Activated CD8-positive, alpha-beta T cell treated with anti-CD3 and anti-CD28 coated beads for 36 hours (primary cell): ENCODE data around the gene SLC12A3. TPM values are rescaled to one million over a fixed set of nuclear protein-coding genes. Genes with fewer than 3 reads are reported as not detected.
A peak's percentile ranks its signal among the peaks of the same experiment; 100 is the strongest.

Experiments used
- ATAC-seq: fragments of 200-7000 bp; cut with Tn5 transposase; one replicate; pipeline ENCODE4 v1.10.0; 2021; ENCODE audit warnings: mild to moderate bottlenecking, moderate library complexity
- CTCF ChIA-PET: fragments of 350-600 bp; sonication (Branson Sonifier 250); formaldehyde crosslinking; loops from one replicate; lab custom pipeline; 2021; ENCODE audit warnings: antibody characterized with exemption; lab: Charles Lee
- POLR2A ChIA-PET: fragments of 350-600 bp; sonication (Branson Sonifier 250); formaldehyde crosslinking; loops from one replicate; lab custom pipeline; 2021; ENCODE audit warnings: antibody characterized with exemption; lab: Charles Lee
- DNase-seq: peaks from one replicate; pipeline ENCODE4 v3.0.0-alpha.2; 2020
- H3K27ac Mint-ChIP-seq: one replicate; pipeline ENCODE4 v1.8.0; 2021; ENCODE audit warnings: mild to moderate bottlenecking, mixed read lengths
- H3K27me3 Mint-ChIP-seq: one replicate; pipeline ENCODE4 v1.8.0; 2021; ENCODE audit warnings: mixed read lengths
- H3K36me3 Mint-ChIP-seq: one replicate; pipeline ENCODE4 v1.8.0; 2021; ENCODE audit warnings: low read depth, mixed read lengths
- H3K4me1 Mint-ChIP-seq: one replicate; pipeline ENCODE4 v1.8.0; 2021; ENCODE audit warnings: low read depth, mixed read lengths
- H3K4me3 Mint-ChIP-seq: one replicate; pipeline ENCODE4 v1.8.0; 2021; ENCODE audit warnings: mild to moderate bottlenecking, moderate library complexity, mixed read lengths
- H3K9me3 Mint-ChIP-seq: one replicate; pipeline ENCODE4 v1.8.0; 2021; ENCODE audit warnings: mixed read lengths
- intact Hi-C: fragments of 100-400 bp; cut with micrococcal nuclease; formaldehyde crosslinking; loops from one replicate; pipeline ENCODE4 v1.10.0; 2022
- total RNA-seq, 2 experiments: library from RNA; stranded (reverse); gene quantifications; one replicate each; pipeline ENCODE4 v1.2.3, GENCODE V29; 2021
- TF ChIP-seq, protein P1 (sequence below): fragments of 200-600 bp; IDR thresholded peaks from one replicate; pipeline ENCODE4 v1.8.0; 2022; ENCODE audit warnings: antibody characterized with exemption, mild to moderate bottlenecking

Gene SLC12A3
- total RNA-seq, 2 experiments from 2014 or later, result not detected

DNA sequence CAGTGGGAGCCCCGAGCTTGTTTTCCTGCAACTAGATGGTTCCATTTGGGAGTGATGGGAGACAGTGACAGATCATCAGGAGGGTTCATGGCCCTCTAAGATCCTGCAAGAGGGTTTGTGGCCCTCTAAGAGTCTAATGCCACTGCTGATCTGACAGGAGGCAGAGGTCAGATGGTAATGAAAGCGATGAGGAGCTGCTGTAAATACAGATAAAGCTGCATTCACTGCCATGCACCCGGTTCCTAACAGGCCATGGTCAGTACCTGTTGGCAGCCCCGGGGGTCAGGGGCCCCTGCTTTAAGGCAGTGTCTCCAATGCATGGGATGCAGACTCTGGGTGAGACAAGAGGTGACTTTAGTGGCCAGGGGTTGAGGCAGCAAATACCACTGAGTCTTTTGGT is 30.8 kb downstream of the SLC12A3 start:
- TF ChIP-seq, protein P1, sequence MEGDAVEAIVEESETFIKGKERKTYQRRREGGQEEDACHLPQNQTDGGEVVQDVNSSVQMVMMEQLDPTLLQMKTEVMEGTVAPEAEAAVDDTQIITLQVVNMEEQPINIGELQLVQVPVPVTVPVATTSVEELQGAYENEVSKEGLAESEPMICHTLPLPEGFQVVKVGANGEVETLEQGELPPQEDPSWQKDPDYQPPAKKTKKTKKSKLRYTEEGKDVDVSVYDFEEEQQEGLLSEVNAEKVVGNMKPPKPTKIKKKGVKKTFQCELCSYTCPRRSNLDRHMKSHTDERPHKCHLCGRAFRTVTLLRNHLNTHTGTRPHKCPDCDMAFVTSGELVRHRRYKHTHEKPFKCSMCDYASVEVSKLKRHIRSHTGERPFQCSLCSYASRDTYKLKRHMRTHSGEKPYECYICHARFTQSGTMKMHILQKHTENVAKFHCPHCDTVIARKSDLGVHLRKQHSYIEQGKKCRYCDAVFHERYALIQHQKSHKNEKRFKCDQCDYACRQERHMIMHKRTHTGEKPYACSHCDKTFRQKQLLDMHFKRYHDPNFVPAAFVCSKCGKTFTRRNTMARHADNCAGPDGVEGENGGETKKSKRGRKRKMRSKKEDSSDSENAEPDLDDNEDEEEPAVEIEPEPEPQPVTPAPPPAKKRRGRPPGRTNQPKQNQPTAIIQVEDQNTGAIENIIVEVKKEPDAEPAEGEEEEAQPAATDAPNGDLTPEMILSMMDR, result no peak
- intact Hi-C loops, result no loop called here
- H3K9me3 Mint-ChIP-seq, result no peaks in the 10 kb centered on the region
- peaks cover 18% of the 10 kb centered on the region for H3K4me1 Mint-ChIP-seq
- DNase-seq (no peak), ATAC-seq (no peak)
- H3K27me3 Mint-ChIP-seq, result peaks cover 3% of the 10 kb centered on the region
- no peak overlapping the region for H3K4me3 Mint-ChIP-seq
- ChIA-PET CTCF (no interaction called here), POLR2A (no interaction called here)
- H3K27ac Mint-ChIP-seq, result no peak overlapping the region
- no peaks in the 10 kb centered on the region for H3K36me3 Mint-ChIP-seq

DNA sequence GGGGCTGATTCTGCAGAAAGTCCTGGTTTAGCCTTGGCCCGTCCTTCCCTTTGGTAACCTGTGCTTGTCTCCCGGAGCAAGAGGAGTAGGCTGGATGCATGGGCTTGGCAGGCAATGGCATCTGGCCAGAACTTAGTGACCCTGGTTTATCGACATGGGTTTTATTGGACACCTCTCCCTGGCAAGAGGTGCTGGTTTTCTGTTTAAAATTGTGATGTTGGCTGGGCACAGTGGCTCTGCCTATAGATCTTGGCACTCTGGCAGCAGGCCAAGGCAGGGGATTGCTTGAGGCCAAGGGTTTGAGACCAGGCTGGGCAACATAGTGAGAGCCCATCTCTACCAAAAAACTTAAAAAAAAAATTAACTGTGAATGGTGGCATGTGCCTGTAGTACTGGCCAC is 31.2 kb downstream of the SLC12A3 start:
- POLR2A ChIA-PET, result no interaction called here
- H3K4me3 Mint-ChIP-seq, result no peak overlapping the region
- H3K4me1 Mint-ChIP-seq, result peaks cover 18% of the 10 kb centered on the region
- ATAC-seq, result no peak
- CTCF ChIA-PET, result no interaction called here
- TF ChIP-seq, protein P1, result no peak
- DNase-seq, result no peak
- peaks cover 3% of the 10 kb centered on the region for H3K27me3 Mint-ChIP-seq
- H3K36me3 Mint-ChIP-seq, result no peaks in the 10 kb centered on the region
- intact Hi-C loops, result no loop called here
- H3K27ac Mint-ChIP-seq, result no peak overlapping the region
- H3K9me3 Mint-ChIP-seq, result no peaks in the 10 kb centered on the region

DNA sequence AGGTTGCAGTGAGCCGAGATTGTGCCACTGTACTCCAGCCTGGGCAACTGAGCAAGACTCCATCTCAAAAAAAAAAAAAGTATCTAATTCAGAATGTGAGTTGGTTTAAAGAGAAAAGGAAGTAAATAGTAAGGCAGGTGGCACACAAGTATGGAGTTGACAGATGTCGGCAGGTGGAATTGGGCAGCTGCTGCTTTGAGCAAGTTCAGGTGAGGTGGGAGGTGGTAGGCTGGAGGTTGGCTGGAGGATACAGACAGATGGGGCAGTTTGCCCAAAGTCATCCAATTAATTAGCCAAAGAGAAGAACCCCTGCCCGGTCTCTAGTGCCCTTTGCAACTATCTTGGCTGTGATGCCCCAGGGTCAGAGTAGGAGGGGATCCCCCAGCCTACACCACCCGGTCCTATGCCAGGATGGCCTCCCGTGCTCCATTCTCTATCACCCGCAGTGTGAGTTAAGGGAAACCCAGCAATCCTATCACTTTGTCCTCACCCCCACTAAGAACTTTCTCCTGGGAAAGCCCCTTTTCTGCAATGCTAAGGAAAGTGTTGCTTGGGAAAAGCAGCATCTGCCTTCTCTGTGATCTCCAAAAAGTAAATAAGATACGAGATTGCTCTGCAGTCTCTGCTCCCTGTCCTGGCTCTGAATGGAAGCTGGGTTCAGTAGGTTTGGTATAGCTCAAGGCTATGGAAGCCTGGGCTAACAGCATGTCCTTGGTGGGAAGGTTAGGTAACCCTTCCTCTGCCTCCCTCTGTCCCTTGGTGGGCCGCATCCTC is 32.2 kb downstream of the SLC12A3 start:
- H3K27ac Mint-ChIP-seq, result no peak overlapping the region
- H3K4me1 Mint-ChIP-seq, result peaks cover 18% of the 10 kb centered on the region
- no peak for ATAC-seq
- CTCF ChIA-PET, result no interaction called here
- H3K27me3 Mint-ChIP-seq, result peaks cover 3% of the 10 kb centered on the region
- intact Hi-C loops, result no loop called here
- no peaks in the 10 kb centered on the region for H3K9me3 Mint-ChIP-seq
- TF ChIP-seq, protein P1, result no peak
- POLR2A ChIA-PET, result no interaction called here
- no peak for DNase-seq
- H3K4me3 Mint-ChIP-seq, result no peak overlapping the region
- H3K36me3 Mint-ChIP-seq, result no peaks in the 10 kb centered on the region

DNA sequence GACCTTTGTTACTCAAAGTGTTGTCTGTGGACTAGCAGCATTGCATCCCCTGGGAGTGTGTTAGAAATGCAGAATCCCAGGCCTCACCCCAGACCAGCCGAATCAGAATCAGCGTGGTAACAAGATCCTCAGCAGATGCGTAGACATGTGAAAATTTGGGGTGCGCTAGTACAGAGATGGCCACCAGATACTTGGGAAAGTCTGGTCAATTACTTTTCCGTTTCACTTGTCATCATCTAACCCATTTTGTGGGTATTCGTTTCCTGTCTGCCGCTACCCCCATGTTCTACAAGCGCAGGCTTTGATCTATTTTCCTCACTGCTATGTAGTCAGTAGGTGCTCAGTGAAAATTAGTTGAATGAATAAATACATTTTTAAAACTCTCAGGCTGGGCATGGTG is 33.8 kb downstream of the SLC12A3 start:
- ATAC-seq (peak; percentile 83), DNase-seq (peak; percentile 42)
- TF ChIP-seq, protein P1, result no peak
- no peaks in the 10 kb centered on the region for H3K36me3 Mint-ChIP-seq
- CTCF ChIA-PET, result no interaction called here
- no peaks in the 10 kb centered on the region for H3K9me3 Mint-ChIP-seq
- intact Hi-C loops, result no loop called here
- H3K4me3 Mint-ChIP-seq, result no peak overlapping the region
- H3K27ac Mint-ChIP-seq, result no peak overlapping the region
- H3K27me3 Mint-ChIP-seq, result peaks cover 3% of the 10 kb centered on the region
- POLR2A ChIA-PET, result no interaction called here
- H3K4me1 Mint-ChIP-seq, result peaks cover 18% of the 10 kb centered on the region

DNA sequence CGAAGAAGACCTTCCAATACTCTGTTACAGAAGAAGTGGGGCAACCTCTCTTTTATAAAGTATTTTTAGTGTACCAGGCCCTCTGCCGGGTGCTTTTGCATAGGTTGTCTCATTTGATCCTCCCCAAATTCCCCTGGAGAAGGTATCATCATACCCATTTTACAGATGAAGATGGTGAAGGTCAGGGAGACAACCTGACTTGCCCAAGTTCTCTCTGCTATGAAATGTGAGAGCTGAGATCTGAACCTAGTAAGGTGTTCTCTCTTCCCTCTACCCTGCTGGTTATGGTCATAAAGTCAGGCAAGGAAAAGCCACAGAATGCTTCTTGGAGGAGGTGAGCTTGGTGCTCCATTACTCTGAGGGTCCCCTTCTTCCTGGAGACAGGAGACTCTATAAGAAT is 38.9 kb downstream of the SLC12A3 start:
- ChIA-PET POLR2A (interaction anchor here (1.2 kb wide), 1 partner anchor 10 kb away, joined by 4 read pairs; no protein-coding TSS in a partner anchor), CTCF (interaction anchor here (1.6 kb wide), 1 partner anchor 11 kb away, joined by 5 read pairs; no protein-coding TSS in a partner anchor)
- no peak overlapping the region for H3K27ac Mint-ChIP-seq
- DNase-seq, result no peak
- H3K4me1 Mint-ChIP-seq, result peaks cover 13% of the 10 kb centered on the region
- no peak overlapping the region for H3K4me3 Mint-ChIP-seq
- intact Hi-C loops, result no loop called here
- H3K27me3 Mint-ChIP-seq, result peaks cover 3% of the 10 kb centered on the region
- no peaks in the 10 kb centered on the region for H3K36me3 Mint-ChIP-seq
- ATAC-seq, result no peak
- H3K9me3 Mint-ChIP-seq, result no peaks in the 10 kb centered on the region
- TF ChIP-seq, protein P1, result no peak
